Measurements from ENCODE around the gene WNT3A.

Gene WNT3A

GRCh38 chr1:228061411-228062084 is 54.8 kb downstream of the WNT3A start:
- no peak for DNase-seq (ENCODE audit: low read depth in 2 of 2)
- TF ChIP-seq, protein P1, sequence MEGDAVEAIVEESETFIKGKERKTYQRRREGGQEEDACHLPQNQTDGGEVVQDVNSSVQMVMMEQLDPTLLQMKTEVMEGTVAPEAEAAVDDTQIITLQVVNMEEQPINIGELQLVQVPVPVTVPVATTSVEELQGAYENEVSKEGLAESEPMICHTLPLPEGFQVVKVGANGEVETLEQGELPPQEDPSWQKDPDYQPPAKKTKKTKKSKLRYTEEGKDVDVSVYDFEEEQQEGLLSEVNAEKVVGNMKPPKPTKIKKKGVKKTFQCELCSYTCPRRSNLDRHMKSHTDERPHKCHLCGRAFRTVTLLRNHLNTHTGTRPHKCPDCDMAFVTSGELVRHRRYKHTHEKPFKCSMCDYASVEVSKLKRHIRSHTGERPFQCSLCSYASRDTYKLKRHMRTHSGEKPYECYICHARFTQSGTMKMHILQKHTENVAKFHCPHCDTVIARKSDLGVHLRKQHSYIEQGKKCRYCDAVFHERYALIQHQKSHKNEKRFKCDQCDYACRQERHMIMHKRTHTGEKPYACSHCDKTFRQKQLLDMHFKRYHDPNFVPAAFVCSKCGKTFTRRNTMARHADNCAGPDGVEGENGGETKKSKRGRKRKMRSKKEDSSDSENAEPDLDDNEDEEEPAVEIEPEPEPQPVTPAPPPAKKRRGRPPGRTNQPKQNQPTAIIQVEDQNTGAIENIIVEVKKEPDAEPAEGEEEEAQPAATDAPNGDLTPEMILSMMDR (IDR thresholded peaks at IDR 0.05; ENCODE audit: low read depth, low read length), result no peak
- no peak overlapping the region for H3K4me3 ChIP-seq (replicated peaks in 1 of 2; ENCODE audit: low read depth in 2 of 2, low read length in 2 of 2)

GRCh38 chr1:228062085-228062791 is 55.4 kb downstream of the WNT3A start:
- no peak overlapping the region for H3K4me3 ChIP-seq (replicated peaks in 1 of 2; ENCODE audit: low read depth in 2 of 2, low read length in 2 of 2)
- no peak for DNase-seq (ENCODE audit: low read depth in 2 of 2)
- TF ChIP-seq, protein P1 (IDR thresholded peaks at IDR 0.05; ENCODE audit: low read depth, low read length), result no peak

DNA sequence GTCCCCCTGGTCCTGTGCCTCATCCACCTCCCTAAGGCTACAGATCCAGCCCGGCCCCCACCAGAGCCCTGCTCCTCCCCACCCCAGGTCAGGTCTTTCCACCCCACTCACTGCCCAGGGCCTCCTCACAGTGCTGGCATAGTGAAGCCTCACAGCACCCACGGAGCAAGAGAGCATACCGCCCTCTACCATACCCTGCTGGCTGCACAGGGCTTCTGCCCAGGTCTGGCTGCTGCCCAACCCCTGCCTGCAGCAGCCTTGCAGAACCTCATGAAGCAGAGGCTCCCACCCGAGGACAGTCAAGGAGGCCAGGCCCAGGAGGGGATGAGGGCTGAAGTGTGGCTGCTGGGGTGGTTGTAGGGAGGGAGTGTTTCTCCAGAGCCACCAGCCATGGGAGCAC is 56.0 kb downstream of the WNT3A start:
- H3K4me3 ChIP-seq (replicated peaks in 1 of 2; ENCODE audit: low read depth in 2 of 2, low read length in 2 of 2), result no peak overlapping the region
- no peak for DNase-seq (ENCODE audit: low read depth in 2 of 2)
- TF ChIP-seq, protein P1 (IDR thresholded peaks at IDR 0.05; ENCODE audit: low read depth, low read length), result no peak

DNA sequence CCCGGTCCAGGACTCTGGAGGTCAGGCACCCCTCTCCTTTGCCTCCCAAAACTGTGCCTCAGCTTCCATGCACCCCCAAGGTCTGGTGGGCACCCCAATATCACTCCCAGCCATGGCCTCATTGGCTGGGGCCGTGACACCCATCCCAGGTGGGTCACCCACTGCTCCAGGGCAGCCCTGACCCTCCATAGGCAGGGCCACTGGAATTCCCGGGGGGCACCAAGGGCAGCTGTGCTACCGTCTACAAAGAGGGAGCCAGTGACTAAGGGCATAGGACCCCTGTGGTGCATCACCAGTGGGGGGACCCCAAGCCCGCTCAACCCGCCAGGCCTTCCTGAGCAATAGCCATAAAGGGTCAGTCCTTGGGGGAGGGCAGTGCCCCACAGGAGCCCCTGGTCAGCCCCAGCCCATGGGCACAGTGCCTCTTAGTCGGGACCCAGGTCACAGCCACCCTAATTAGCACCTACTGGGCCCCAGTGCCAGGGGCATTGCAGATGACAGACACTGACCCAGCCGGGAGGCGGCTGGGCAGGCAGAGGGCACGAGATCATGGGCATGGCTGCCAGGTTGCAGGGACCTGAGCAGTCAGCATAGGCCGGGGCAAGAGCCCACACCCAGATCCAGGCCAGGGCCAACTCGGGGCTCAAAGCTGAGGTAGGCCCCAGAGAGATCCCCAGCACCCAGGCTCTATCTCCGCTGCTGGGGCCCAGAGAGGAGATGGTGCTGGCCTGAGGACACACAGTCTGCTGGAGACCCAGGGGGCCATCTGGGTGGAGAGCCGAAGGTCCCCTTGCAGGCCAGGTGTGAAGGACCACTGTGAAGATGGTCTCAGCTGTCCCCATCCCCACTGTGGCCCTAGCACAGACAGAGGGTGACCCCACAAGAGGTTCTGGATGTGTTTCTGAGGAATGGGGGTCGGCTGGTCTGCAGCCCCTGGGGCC is 56.7 kb downstream of the WNT3A start:
- DNase-seq (ENCODE audit: low read depth in 2 of 2), result no peak
- TF ChIP-seq, protein P1 (IDR thresholded peaks at IDR 0.05; ENCODE audit: low read depth, low read length), result no peak
- H3K4me3 ChIP-seq (replicated peaks in 1 of 2; ENCODE audit: low read depth in 2 of 2, low read length in 2 of 2), result no peak overlapping the region

- DNase-seq (ENCODE audit: low read depth in 2 of 2), result no peak
- no peak overlapping the region for H3K4me3 ChIP-seq (replicated peaks in 1 of 2; ENCODE audit: low read depth in 2 of 2, low read length in 2 of 2)
- TF ChIP-seq, protein P1 (IDR thresholded peaks at IDR 0.05; ENCODE audit: low read depth, low read length), result no peak
Measured at GRCh38 chr1:228064296-228064695, 57.5 kb downstream of the WNT3A start.

GRCh38 chr1:228064741-228065542 is 58.1 kb downstream of the WNT3A start:
- TF ChIP-seq, protein P1 (IDR thresholded peaks at IDR 0.05; ENCODE audit: low read depth, low read length), result no peak

More at GRCh38 chr1:228064741-228065542, 58.1 kb downstream of the WNT3A start:
- H3K4me3 ChIP-seq (replicated peaks in 1 of 2; ENCODE audit: low read depth in 2 of 2, low read length in 2 of 2), result no peak overlapping the region
- no peak for DNase-seq (ENCODE audit: low read depth in 2 of 2)
